HTERT RPE-1 (cell line): ENCODE measurements around the gene GADD45A.
"Not testable (repeated sequence)": the region's sequence is repeated elsewhere in the genome, so short reads cannot be mapped to it uniquely, and the experiment has no call there.

Experiments used
- in situ Hi-C: fragments of 300-500 bp; cut with MboI; formaldehyde crosslinking; loops from 4 replicates; pipeline ENCODE4 v1.14.3; 2020; ENCODE audit warnings: low sequenced_read_pairs

GADD45A gene, protein sequence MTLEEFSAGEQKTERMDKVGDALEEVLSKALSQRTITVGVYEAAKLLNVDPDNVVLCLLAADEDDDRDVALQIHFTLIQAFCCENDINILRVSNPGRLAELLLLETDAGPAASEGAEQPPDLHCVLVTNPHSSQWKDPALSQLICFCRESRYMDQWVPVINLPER

DNA sequence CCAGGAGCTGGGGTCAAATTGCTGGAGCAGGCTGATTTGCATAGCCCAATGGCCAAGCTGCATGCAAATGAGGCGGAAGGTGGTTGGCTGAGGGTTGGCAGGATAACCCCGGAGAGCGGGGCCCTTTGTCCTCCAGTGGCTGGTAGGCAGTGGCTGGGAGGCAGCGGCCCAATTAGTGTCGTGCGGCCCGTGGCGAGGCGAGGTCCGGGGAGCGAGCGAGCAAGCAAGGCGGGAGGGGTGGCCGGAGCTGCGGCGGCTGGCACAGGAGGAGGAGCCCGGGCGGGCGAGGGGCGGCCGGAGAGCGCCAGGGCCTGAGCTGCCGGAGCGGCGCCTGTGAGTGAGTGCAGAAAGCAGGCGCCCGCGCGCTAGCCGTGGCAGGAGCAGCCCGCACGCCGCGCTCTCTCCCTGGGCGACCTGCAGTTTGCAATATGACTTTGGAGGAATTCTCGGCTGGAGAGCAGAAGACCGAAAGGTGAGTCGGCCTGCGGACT lies at the start of gene GADD45A:
GADD45A (plus strand) TSS at position 135 of the 491 bp plus-strand sequence; CDS start at position 429, 294 bp downstream.
- in situ Hi-C loops = no loop called here

DNA sequence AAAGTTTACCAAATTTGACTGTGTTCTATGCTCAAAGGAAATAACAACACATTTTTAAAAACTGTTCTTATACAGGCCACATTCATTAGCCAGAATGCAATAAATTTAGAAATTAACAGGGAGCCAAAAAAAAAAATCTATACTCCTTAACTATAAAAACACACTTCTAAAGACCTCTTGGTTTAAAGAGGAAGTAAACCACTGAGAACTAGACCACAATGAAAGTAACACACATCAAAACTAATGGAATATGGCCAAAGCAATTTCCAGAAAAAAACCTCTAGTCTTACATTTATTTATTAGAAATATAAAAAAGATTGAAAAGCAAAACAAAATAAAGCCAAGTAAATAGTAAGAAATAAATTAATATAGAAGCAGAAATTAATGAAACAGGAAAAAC lies 48.9 kb upstream of the GADD45A start:
- in situ Hi-C loops = no loop called here

DNA sequence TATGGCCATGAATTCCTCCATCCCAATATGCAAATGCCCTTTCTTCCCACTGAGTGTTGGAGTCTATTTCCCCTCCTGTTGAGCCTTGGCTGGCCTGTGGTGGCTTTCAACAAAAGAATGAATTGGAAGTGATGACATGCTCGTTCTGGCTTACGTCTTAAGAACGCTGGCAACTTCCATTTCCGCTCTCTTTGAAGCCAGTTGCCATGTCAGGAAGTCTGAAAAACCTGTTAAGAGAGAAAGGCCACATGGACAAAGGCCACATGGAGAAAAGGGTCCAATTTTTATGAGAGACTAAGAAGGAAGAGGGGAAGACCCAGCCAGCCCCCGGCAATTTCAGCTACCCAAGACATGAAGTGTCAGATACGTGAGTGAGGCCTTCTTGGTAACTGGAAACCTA lies 45.6 kb upstream of the GADD45A start:
- in situ Hi-C loops = no loop called here

DNA sequence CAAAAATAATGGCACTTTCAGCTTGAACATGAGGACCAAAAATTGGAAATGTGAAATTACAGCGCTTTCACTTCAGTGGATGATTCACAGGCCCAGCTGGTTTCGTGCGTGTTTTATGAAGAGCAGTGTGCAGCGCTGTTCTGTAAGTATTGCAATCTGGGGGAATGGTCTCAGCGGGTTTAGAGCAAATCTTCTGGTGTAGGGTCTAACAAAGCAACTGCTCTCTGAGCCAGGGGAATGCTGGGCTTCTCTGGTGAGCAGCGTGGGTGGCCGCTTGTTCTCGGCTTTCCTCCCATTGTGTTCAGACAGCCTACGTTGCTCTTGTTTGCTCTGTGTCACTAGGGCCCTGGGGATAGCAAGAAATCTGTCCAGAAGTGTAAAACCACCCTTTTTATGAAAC lies 42.4 kb upstream of the GADD45A start:
- in situ Hi-C loops = no loop called here

DNA sequence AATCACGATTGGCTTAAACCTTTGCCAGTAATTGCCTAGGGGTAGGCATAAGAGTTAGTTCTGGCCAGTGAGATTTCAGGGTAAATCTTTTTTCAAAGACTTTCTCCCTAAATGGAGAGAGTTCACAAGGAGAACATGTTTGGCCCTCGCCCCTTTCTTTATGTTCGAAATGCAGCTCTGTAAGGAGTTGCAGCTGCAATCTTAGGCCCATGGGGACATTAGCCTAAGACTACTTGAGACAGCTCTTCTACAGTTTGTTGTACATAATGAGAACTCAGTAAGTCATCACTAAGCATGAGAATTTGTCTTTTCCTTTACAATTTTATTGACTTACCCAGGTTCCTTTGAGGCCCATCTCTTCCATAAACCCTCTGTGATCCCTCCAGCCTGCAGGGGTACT lies 40.4 kb upstream of the GADD45A start:
- in situ Hi-C loops = no loop called here

DNA sequence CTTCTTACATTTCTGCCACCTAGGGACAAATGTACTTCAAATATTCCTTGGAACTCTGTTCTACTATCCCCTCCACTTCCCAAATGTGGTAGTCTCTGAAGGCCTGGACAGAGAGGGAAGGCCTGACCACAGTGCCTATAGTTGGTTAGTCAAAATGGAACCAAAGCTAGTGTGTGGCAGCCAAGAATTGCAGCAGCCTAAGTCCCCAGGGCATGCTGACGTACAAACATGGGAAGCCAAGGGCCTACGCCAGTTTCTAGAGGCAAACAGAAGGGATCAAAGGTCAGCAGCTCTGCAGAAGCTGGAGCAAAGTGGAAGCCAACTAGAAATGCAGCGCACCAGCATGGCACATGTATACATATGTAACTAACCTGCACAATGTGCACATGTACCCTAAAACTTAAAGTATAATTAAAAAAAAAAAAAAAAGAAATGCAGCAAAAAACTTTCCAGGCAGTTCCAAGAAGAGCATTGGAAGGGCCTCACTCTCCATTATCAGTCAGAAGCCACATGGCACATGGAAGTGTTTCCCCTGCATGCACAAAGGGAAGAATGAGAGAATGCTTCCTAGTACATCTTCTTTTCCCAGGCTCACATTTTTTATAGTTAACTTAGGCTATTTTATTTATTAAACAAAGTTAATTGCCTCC lies 39.4 kb upstream of the GADD45A start:
- in situ Hi-C loops = no loop called here

DNA sequence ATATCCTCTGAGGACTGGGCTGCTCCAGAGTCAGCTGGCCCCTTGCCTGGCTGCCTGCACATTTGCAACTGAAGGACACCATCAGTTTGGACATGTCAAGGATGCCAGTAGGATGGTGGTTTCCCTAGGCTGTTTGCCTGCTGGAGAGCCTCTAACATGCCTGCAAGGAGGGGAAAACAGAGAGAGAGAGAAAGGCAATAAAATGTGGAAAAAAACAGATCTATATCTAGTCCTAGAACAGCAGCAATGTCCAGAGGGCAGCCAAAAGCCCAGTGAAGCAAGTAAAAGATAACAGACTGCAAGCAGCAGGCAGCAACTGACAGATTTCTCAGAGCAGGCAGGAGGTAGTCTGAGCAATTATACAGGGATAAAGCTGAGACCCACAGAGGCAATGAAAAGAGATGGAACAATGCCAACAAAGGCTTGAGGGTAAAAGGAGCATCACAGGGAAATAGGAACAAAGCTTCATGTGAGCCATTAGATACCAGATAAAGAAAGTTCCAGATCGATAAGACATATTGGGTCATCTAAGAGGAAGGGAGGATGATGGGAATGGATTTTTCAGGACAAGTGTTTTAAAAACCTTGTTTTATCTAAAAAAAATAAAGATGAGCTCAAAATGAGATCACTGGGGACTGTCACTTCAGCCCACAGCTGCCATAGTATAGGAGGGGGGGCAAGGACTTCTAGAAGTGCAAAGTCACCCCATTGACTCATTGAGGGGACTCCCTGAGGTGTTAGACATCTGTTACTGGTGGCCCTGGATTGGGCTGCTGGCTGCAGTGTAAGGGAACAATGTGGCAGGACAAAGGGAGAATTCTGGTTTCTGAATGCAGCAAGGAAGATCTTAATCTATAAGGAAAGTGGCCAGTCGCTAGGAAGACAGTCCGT lies 38.6 kb upstream of the GADD45A start:
- in situ Hi-C loops = no loop called here

DNA sequence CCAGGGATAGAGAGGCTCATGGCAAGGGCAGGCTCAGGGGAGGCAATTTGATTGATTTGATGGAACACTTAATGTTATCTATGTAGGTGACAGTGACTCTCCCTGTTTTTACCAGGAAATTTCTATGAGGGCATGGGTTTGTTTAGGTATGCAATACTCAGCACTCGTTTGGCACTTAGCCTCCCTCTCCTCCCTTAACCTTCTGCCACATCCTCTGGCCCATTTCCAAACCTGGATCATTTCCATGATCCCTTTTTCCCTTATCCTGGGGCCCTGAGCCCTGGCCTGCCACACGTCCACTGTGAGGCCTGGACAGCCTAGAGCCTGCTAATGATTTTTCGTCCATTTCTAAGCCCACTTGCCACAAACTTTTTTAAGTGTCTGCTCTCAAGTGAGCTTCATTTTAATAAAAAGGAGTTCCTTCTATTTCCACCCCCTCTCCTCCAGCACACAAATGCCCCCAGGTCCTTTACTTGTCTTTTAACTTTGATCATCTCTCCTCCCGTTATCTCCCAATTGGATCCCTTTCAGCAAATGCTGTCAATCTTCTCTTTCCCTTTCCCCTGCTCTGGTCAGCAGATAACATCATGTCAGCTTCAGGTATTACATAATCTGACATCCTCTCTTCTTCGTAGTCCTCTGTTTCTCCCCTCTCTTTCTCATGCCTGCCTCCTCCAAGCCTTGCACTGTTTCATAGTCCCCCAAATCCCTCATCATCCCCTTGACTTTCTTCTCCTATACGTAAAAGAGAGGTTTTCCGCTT lies 37.8 kb upstream of the GADD45A start:
- in situ Hi-C loops = no loop called here

DNA sequence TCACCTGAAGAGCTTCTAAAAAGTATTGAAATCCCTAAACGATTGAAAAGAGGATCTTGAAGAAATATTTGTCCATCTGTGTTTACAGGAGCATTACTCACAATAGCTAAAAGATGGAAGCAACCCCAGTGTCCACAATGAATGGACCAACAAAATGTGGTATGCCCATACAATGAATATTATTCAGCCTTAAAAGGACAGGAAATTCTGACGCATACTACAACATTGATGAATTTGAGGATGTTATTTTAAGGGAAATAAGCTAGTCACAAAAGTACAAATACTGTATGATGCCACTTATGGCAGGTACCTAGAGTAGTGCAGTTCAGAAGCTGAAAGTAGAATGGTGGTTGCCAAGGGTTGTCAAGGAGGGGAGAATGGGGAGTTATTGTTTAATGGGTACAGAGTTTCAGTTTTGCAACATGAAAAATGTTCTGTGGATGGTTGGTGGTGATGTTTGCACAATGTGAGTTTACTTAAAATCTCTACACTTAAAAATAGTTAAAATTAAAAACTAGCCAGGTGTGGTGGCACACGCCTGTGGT lies 37.1 kb upstream of the GADD45A start:
- in situ Hi-C loops = no loop called here

DNA sequence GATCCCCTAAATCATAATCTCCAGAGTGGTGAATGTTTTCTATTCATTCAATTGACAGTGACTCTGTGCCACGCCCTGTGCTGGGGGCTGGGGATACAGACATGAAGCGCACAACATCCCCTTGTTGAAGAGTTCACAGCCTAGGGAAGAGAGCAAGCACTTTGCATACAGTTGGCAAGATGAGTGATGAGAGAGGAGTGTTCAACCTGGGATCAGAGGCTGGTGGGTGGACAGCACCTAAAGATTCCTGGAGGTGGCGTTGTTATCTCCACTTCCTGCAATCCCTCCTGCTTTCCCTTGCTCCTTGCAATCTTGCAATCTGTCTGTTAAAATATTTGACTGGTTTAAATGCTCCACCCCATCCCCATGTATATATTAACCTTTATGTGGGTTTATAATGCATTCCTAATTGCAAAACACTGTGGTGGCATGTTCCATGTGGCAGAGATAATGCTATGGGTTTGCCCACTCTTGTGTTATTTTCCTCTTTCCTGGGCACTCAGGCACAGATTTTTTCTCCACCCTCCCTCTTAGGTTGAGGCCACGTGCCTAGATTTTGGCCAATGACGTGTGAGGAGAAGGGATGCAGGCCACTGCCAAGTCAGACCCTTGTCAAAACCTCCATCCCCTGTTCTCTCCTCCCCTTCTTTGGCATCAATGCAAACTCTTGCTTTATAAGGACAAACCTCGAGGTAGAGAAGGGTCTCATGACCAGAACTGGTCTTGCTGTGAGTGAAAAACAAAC lies 36.2 kb upstream of the GADD45A start:
- in situ Hi-C loops = no loop called here

DNA sequence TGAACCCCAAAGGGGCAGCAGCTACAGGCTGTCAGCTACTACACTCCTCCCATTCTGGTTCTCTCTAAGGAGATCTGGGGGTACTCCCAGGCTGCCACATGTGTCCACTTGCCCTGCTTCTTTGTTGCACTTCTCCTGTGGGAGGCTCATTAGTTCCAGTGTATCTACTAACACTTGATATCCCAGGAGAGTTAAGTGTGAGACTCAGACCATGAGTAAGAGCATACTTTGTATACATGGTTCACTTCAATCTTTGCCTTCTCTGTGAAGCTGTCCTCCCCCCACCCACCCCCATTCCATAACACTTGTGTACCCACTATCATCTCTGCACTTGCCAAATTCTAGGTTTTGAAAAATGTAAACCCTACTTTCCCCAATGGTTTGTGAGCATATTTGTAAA lies 34.9 kb upstream of the GADD45A start:
- in situ Hi-C loops = no loop called here

DNA sequence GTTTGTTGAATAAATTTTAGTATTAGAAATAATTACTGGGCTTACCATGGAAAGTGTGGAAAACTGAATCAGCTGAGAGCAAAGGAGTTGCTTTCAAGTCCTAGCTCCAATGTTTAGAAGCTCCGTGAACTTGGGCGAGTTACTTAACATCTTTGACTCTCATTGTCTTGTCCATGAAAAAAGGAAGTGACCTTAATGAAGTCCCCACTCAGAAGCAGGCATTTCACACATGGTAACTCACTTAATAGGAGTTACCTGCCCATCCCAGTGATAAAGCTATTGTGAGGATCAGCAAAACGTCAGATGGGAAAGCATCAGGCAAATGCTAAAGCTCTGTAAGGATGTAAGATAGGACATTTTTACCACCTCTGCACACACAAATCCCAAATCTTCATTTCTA lies 34.0 kb upstream of the GADD45A start:
- in situ Hi-C loops = no loop called here

DNA sequence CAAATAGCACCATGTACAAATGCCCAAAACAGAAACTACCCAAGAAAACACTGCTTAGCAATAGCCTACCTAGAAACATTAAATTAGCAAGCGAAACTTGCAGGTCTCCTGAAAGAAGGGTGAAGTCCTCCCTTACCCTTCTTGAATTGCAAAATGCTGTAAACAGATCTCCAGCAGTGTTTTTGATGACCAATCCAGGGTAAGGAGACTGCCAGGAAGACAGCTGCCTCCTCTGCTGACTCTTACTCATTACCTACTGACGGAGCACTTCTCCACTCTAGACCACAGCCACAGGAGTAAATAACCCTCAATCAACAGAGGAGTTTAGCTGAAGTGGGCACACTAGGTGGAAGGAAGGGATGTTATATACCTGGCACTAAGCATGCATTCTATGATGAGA lies 32.2 kb upstream of the GADD45A start:
- in situ Hi-C loops = no loop called here

DNA sequence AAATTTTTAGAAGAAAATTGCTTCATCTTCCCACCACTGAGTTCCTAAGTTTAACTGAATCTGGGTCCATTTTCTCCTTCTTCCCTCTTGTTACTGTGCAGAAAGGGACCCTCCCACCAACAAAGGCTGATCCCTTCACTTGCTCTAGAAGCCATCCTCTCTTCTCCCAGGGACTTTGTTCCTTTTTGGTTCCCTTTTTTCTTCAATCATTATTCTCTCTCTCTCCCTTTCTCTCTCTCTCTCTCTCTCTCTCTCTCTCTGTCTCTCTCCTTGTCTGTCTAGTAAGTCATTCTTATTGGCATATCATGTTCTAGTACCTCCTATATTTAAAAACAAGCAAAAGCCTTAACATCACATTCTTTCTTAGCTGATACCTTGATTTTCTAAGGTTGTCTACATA lies 31.7 kb upstream of the GADD45A start:
- in situ Hi-C loops = no loop called here

DNA sequence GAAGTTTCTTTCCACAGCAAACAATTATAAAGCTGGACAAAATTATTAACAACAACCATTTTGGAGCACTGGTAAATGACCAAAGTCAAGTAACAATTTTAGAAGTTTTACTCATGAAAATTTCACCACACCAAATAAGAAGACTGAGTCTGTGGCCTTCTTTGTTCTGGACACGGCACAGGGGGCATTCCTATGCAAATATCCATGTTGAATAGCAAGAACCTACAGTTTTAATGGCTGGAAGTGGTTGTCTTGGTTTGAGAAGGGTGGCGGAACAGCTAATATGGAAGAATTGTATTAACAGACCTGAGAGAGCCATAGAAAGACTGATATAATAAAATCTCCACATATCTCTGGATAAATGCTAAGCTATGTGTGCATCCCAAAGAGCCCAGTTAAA lies 29.4 kb upstream of the GADD45A start:
- in situ Hi-C loops = no loop called here

DNA sequence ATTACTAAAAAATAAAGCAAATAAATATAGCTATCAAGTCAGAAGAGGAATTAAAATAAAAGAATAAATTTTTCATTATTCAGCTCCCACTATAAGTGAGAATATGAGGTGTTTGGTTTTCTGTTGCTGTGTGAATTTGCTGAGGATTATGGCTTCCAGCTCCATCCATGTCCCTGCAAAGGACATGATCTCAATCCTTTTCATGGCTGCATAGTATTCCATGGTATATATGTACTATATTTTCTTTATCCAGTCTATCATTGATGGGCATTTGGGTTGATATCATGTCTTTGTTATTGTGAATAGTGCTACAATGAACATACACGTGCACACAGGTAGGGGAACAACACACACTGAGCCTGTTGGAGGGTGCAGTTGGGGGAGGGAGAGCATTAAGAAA lies 27.8 kb upstream of the GADD45A start:
- in situ Hi-C loops = not testable (repeated sequence)

DNA sequence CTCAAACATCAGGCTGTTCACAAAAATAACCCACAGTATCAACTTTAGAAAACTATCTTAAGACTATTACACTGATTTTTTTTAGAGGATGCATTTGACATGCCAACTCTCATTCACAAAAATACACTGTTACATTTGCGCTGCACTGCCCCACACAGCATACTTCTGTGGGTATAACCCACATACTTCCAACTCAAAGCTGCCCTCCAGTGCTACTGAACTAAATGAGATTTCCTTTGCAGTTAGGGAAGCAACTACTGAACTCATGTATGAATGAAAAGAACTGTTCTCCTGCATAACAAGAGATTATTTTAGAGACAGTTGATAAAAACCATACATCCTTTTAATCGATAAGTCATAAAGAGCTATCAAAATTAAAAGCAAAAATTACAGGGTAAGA lies 25.8 kb upstream of the GADD45A start:
- in situ Hi-C loops = no loop called here

DNA sequence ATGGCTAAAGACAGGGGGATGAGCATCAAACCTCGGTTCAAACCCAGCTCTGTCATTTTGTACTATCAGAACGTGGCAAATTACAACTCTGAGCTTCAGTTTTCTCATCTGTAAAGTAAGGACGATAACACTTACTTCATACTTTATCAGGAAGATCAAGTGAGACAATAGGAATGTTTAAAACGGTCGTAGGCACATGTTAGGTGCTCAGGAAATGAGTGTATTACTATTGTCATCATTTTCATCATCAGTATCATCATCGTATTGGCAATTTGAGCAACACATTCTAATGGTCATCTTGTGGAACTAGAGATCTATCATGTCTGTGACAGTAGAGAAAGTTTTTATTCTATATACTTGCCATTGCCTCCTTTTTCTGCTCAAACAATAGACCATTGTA lies 22.1 kb upstream of the GADD45A start:
- in situ Hi-C loops = no loop called here

DNA sequence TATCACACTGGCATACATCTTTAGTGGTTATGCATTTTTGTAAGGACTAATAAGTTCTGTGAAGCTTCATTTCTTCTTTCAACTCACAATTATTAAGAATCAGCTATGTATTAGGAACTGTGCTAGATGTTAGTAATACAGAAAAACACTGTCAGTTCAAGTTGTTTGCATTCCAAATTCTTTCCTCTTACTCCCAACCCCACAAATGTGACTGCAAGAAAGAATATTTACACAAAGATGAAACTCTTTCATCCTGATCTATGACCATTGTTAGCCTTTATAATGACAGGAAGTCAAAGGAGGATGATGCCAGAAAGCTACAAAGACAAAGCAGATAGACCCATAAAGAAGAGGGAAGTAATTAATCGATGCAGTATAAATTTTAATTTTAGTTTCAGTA lies 21.0 kb upstream of the GADD45A start:
- in situ Hi-C loops = no loop called here

DNA sequence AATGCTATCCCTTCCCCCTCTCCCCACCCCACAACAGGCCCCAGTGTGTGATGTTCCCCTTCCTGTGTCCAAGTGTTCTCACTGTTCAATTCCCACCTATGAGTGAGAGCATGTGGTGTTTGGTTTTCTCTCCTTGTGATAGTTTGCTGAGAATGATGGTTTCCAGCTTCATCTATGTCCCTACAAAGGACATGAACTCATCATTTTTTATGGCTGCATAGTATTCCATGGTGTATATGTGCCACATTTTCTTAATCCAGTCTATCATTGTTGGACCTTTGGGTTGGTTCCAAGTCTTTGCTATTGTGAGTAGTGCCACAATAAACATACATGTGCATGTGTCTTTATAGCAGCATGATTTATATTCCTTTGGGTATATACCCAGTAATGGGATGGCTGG lies 19.7 kb upstream of the GADD45A start:
- in situ Hi-C loops = not testable (repeated sequence)
